ENCODE measurements around the gene SRSF8. TPM values are rescaled to one million over a fixed set of nuclear protein-coding genes. Genes with fewer than 3 reads are reported as not detected.

Gene SRSF8
- total RNA-seq, 1 experiment from 2014 or later = 25.1 TPM

DNA sequence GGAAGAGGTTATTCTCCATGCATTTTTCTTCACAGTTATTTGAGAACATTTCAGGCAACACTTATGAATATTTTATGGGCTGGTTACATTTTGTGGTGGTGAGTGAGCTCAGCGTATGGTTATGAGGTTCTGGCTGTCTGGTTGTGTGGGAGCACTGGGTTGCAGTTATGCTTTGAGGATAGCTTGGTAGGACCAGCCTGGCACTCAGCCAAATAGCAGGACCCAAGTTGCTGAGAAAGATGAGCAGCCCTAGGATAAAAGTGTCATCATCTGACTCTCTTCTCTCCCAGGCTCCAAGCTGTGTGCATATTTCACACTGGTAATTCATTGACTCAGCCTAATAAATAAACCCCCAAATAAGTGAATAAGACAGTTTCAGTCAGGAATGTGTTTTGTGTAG is 8.1 kb upstream of the SRSF8 start:
- Histone ChIP-seq H2BK20ac (ENCODE audit: low read depth, low read length, poor library complexity, severe bottlenecking) (no peak overlapping the region), H3K56ac (ENCODE audit: insufficient read length, low read depth, low read length) (no peak overlapping the region), H3K79me2 (ENCODE audit: insufficient read depth, low read length) (no peaks in the 10 kb centered on the region), H4K5ac (ENCODE audit: insufficient read length, low read depth, low read length) (no peak overlapping the region), H3K23ac (ENCODE audit: insufficient read length, low read depth, low read length) (no peak overlapping the region), H4K8ac (replicated peaks; ENCODE audit: insufficient read length, low read depth, low read length) (no peak overlapping the region), H3K27ac (ENCODE audit: insufficient read length, low read depth, low read length) (no peak overlapping the region), H2BK12ac (ENCODE audit: insufficient read length, low read depth, low read length) (no peak overlapping the region), H3K4me2 (ENCODE audit: insufficient read depth, insufficient read length, low read length) (no peak overlapping the region), H4K20me1 (ENCODE audit: control insufficient read depth, insufficient read depth, insufficient read length) (no peaks in the 10 kb centered on the region), H3K79me1 (ENCODE audit: insufficient read depth, low read depth, low read length, poor library complexity, severe bottlenecking) (no peaks in the 10 kb centered on the region), H3K18ac (ENCODE audit: insufficient read length, low read depth, low read length) (no peak overlapping the region), H3K9me3 (ENCODE audit: control insufficient read depth, low read depth, low read length) (no peaks in the 10 kb centered on the region), H3K14ac (ENCODE audit: insufficient read depth, low read length) (no peak overlapping the region), H3K23me2 (ENCODE audit: insufficient read length, low read depth, low read length, poor library complexity, severe bottlenecking) (no peaks in the 10 kb centered on the region), H2BK15ac (ENCODE audit: low read depth, low read length) (no peak overlapping the region), H2BK5ac (ENCODE audit: insufficient read length, low read length) (no peak overlapping the region), H3K9ac (ENCODE audit: extremely low read depth, insufficient read length, low read length) (no peak overlapping the region), H3K27me3 (ENCODE audit: insufficient read depth, low read length) (no peaks in the 10 kb centered on the region), H2BK120ac (ENCODE audit: low read depth, low read length, poor library complexity, severe bottlenecking) (no peak overlapping the region), H3T11ph (ENCODE audit: low read length) (no peak overlapping the region), H2AFZ (ENCODE audit: low read length) (no peak overlapping the region), H3K4ac (ENCODE audit: low read depth, low read length) (no peak overlapping the region), H2AK5ac (ENCODE audit: insufficient read length, low read length) (no peak overlapping the region), H3K4me1 (ENCODE audit: insufficient read depth, low read length) (no peaks in the 10 kb centered on the region), H4K91ac (ENCODE audit: insufficient read length, low read depth, low read length) (no peak overlapping the region)
- H3K4me1 Mint-ChIP-seq = no peaks in the 10 kb centered on the region
- no peaks in the 10 kb centered on the region for H3K36me3 Mint-ChIP-seq (ENCODE audit: insufficient read depth in 1 of 3, low read depth in 3 of 3)
- H3K9me3 Mint-ChIP-seq = no peaks in the 10 kb centered on the region
- no peak overlapping the region for H3K4me3 Mint-ChIP-seq
- TF ChIP-seq, protein P1, sequence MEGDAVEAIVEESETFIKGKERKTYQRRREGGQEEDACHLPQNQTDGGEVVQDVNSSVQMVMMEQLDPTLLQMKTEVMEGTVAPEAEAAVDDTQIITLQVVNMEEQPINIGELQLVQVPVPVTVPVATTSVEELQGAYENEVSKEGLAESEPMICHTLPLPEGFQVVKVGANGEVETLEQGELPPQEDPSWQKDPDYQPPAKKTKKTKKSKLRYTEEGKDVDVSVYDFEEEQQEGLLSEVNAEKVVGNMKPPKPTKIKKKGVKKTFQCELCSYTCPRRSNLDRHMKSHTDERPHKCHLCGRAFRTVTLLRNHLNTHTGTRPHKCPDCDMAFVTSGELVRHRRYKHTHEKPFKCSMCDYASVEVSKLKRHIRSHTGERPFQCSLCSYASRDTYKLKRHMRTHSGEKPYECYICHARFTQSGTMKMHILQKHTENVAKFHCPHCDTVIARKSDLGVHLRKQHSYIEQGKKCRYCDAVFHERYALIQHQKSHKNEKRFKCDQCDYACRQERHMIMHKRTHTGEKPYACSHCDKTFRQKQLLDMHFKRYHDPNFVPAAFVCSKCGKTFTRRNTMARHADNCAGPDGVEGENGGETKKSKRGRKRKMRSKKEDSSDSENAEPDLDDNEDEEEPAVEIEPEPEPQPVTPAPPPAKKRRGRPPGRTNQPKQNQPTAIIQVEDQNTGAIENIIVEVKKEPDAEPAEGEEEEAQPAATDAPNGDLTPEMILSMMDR (conservative IDR thresholded peaks at IDR 0.05) = no peak
- WGBS (ENCODE audit: extremely low coverage, insufficient read length, low lambda C conversion rate) = no CpG with 5 or more reads among the region's 1 CpG
- H3K27ac Mint-ChIP-seq = no peak overlapping the region
- DNase-seq = no peak
- H3K27me3 Mint-ChIP-seq (ENCODE audit: low read depth) = peaks cover 59% of the 10 kb centered on the region
